ENCODE results near the gene HAPLN2. TPM values are rescaled to one million over a fixed set of nuclear protein-coding genes. Genes with fewer than 3 reads are reported as not detected.

The HAPLN2 gene
- total RNA-seq, 1 experiment from 2014 or later: 1.2 TPM

DNA sequence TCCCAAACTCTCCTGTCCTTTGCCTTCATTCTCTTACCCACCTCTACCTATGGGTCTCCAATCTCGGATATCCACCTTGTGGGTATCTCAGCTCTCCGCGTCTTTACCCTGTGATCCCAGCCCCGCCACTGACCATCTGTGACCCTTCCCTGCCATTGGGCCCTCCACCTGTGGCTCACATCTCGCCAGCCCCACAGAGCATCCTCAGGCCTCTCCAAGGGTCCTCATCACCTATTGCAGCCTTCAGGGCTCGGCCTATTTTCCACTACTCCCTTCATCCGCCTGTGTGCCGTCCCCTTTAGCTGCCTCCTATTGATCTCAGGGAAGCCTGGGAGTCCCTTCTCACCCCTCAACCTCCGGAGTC, 33.8 kb downstream of the HAPLN2 start:
- Mint-ChIP-seq H3K27me3 (ENCODE audit: low read depth) (peaks cover 95% of the 10 kb centered on the region), H3K4me1 (peaks cover 33% of the 10 kb centered on the region), H3K27ac (no peak overlapping the region), H3K36me3 (no peaks in the 10 kb centered on the region), H3K4me3 (no peak overlapping the region), H3K9me3 (no peaks in the 10 kb centered on the region)
- ChIA-PET POLR2A (no interaction called here), CTCF (interaction anchor here (0.7 to 6.2 kb wide), 7 partner anchors 8 to 73 kb away, joined by 3 to 74 read pairs (median 5); partner anchors contain the start of gene HAPLN2)
- DNase-seq (ENCODE audit: low spot score): no peak
- ATAC-seq: no peak
- TF ChIP-seq SOX15 (CRISPR knock-in tag; IDR thresholded peaks at IDR 0.05): no peak
- TF ChIP-seq, protein P1, sequence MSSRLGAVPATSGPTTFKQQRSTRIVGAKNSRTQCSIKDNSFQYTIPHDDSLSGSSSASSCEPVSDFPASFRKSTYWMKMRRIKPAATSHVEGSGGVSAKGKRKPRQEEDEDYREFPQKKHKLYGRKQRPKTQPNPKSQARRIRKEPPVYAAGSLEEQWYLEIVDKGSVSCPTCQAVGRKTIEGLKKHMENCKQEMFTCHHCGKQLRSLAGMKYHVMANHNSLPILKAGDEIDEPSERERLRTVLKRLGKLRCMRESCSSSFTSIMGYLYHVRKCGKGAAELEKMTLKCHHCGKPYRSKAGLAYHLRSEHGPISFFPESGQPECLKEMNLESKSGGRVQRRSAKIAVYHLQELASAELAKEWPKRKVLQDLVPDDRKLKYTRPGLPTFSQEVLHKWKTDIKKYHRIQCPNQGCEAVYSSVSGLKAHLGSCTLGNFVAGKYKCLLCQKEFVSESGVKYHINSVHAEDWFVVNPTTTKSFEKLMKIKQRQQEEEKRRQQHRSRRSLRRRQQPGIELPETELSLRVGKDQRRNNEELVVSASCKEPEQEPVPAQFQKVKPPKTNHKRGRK (CRISPR knock-in tag; IDR thresholded peaks at IDR 0.05; ENCODE audit: borderline replicate concordance): no peak
- TF ChIP-seq, protein P2, sequence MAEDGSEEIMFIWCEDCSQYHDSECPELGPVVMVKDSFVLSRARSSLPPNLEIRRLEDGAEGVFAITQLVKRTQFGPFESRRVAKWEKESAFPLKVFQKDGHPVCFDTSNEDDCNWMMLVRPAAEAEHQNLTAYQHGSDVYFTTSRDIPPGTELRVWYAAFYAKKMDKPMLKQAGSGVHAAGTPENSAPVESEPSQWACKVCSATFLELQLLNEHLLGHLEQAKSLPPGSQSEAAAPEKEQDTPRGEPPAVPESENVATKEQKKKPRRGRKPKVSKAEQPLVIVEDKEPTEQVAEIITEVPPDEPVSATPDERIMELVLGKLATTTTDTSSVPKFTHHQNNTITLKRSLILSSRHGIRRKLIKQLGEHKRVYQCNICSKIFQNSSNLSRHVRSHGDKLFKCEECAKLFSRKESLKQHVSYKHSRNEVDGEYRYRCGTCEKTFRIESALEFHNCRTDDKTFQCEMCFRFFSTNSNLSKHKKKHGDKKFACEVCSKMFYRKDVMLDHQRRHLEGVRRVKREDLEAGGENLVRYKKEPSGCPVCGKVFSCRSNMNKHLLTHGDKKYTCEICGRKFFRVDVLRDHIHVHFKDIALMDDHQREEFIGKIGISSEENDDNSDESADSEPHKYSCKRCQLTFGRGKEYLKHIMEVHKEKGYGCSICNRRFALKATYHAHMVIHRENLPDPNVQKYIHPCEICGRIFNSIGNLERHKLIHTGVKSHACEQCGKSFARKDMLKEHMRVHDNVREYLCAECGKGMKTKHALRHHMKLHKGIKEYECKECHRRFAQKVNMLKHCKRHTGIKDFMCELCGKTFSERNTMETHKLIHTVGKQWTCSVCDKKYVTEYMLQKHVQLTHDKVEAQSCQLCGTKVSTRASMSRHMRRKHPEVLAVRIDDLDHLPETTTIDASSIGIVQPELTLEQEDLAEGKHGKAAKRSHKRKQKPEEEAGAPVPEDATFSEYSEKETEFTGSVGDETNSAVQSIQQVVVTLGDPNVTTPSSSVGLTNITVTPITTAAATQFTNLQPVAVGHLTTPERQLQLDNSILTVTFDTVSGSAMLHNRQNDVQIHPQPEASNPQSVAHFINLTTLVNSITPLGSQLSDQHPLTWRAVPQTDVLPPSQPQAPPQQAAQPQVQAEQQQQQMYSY (CRISPR knock-in tag; IDR thresholded peaks at IDR 0.05): no peak
- TF ChIP-seq KAT7 (CRISPR knock-in tag; IDR thresholded peaks at IDR 0.05; ENCODE audit: borderline replicate concordance): no peak
- TF ChIP-seq JAZF1 (CRISPR knock-in tag; IDR thresholded peaks at IDR 0.05): no peak
- TF ChIP-seq E2F5 (CRISPR knock-in tag; IDR thresholded peaks at IDR 0.05): no peak
- TF ChIP-seq ZNF121 (CRISPR knock-in tag; IDR thresholded peaks at IDR 0.05): no peak
- TF ChIP-seq ZNF263 (CRISPR knock-in tag; IDR thresholded peaks at IDR 0.05; ENCODE audit: low read depth): no peak
- no peak for TF ChIP-seq EMX1 (CRISPR knock-in tag; IDR thresholded peaks at IDR 0.05)
- TF ChIP-seq NFATC4 (CRISPR knock-in tag; IDR thresholded peaks at IDR 0.05): no peak
- no peak for TF ChIP-seq SMAD3 (CRISPR knock-in tag; IDR thresholded peaks at IDR 0.05; ENCODE audit: borderline replicate concordance)

GRCh38 chr1:156654700-156655099, 35.5 kb downstream of the HAPLN2 start:
- H3K27me3 Mint-ChIP-seq (ENCODE audit: low read depth): peaks cover 96% of the 10 kb centered on the region
- H3K4me3 Mint-ChIP-seq: no peak overlapping the region
- no peak overlapping the region for H3K27ac Mint-ChIP-seq
- ChIA-PET POLR2A (interaction anchor here (0.8 kb wide), 1 partner anchor 51 kb away, joined by 3 read pairs; the partner anchor contains the start of gene CRABP2), CTCF (interaction anchor here (0.9 to 12.6 kb wide), 5 partner anchors 11 to 72 kb away, joined by 4 to 437 read pairs (median 7); partner anchors contain the start of genes HAPLN2 and NES)
- DNase-seq (ENCODE audit: low spot score) (no peak), ATAC-seq (no peak)
- no peaks in the 10 kb centered on the region for H3K9me3 Mint-ChIP-seq
- H3K36me3 Mint-ChIP-seq: no peaks in the 10 kb centered on the region
- peaks cover 39% of the 10 kb centered on the region for H3K4me1 Mint-ChIP-seq
- TF ChIP-seq E2F5 (CRISPR knock-in tag; IDR thresholded peaks at IDR 0.05): no peak
- TF ChIP-seq E2F4 (CRISPR knock-in tag; IDR thresholded peaks at IDR 0.05; ENCODE audit: borderline replicate concordance, low read depth): no peak
- TF ChIP-seq TP53 (CRISPR knock-in tag; IDR thresholded peaks at IDR 0.05): no peak
- TF ChIP-seq NR3C1 (CRISPR knock-in tag; conservative IDR thresholded peaks at IDR 0.05; ENCODE audit: low read depth): no peak
- no peak for TF ChIP-seq FOXJ3 (CRISPR knock-in tag; IDR thresholded peaks at IDR 0.05; ENCODE audit: borderline replicate concordance)
- no peak for TF ChIP-seq HMGXB4 (CRISPR knock-in tag; IDR thresholded peaks at IDR 0.05)
- TF ChIP-seq, protein P3, sequence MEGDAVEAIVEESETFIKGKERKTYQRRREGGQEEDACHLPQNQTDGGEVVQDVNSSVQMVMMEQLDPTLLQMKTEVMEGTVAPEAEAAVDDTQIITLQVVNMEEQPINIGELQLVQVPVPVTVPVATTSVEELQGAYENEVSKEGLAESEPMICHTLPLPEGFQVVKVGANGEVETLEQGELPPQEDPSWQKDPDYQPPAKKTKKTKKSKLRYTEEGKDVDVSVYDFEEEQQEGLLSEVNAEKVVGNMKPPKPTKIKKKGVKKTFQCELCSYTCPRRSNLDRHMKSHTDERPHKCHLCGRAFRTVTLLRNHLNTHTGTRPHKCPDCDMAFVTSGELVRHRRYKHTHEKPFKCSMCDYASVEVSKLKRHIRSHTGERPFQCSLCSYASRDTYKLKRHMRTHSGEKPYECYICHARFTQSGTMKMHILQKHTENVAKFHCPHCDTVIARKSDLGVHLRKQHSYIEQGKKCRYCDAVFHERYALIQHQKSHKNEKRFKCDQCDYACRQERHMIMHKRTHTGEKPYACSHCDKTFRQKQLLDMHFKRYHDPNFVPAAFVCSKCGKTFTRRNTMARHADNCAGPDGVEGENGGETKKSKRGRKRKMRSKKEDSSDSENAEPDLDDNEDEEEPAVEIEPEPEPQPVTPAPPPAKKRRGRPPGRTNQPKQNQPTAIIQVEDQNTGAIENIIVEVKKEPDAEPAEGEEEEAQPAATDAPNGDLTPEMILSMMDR (IDR thresholded peaks at IDR 0.05): no peak
- TF ChIP-seq FOXP1 (CRISPR knock-in tag; IDR thresholded peaks at IDR 0.05; ENCODE audit: borderline replicate concordance): no peak
- TF ChIP-seq, protein P4, sequence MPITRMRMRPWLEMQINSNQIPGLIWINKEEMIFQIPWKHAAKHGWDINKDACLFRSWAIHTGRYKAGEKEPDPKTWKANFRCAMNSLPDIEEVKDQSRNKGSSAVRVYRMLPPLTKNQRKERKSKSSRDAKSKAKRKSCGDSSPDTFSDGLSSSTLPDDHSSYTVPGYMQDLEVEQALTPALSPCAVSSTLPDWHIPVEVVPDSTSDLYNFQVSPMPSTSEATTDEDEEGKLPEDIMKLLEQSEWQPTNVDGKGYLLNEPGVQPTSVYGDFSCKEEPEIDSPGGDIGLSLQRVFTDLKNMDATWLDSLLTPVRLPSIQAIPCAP (CRISPR knock-in tag; IDR thresholded peaks at IDR 0.05): no peak
- TF ChIP-seq CDX4 (CRISPR knock-in tag; IDR thresholded peaks at IDR 0.05; ENCODE audit: borderline replicate concordance): no peak
- TF ChIP-seq OVOL2 (CRISPR knock-in tag; IDR thresholded peaks at IDR 0.05; ENCODE audit: borderline replicate concordance): no peak
- no peak for TF ChIP-seq FOXK1 (CRISPR knock-in tag; IDR thresholded peaks at IDR 0.05)
- no peak for TF ChIP-seq KAT7 (CRISPR knock-in tag; IDR thresholded peaks at IDR 0.05; ENCODE audit: borderline replicate concordance)
